HG02973 (cell line): ENCODE results near the gene CNTNAP5.

Experiments used
- ATAC-seq: cut with Tn5 transposase; IDR thresholded peaks from one replicate; pipeline ENCODE4 v1.9.1; 2021; ENCODE audit warnings: moderate library complexity; ENCODE audit not compliant: unreplicated experiment

CNTNAP5 gene

GRCh38 chr2:124875627-124876244 is 850.6 kb downstream of the CNTNAP5 start:
- no peak for ATAC-seq

GRCh38 chr2:124877141-124877577 is 852.1 kb downstream of the CNTNAP5 start:
- no peak for ATAC-seq

GRCh38 chr2:124879640-124880039 is 854.6 kb downstream of the CNTNAP5 start:
- ATAC-seq, result no peak

GRCh38 chr2:124880995-124881394 is 855.9 kb downstream of the CNTNAP5 start:
- no peak for ATAC-seq

GRCh38 chr2:124882423-124882822 is 857.3 kb downstream of the CNTNAP5 start:
- ATAC-seq, result no peak

- ATAC-seq, result no peak
Observed at GRCh38 chr2:124883595-124883994, 858.5 kb downstream of the CNTNAP5 start.

- no peak for ATAC-seq
Observed at GRCh38 chr2:124884315-124884714, 859.2 kb downstream of the CNTNAP5 start.

- no peak for ATAC-seq
Observed at GRCh38 chr2:124886216-124886615, 861.1 kb downstream of the CNTNAP5 start.

GRCh38 chr2:124887466-124887865 is 862.4 kb downstream of the CNTNAP5 start:
- ATAC-seq, result no peak

- no peak for ATAC-seq
Observed at GRCh38 chr2:124888431-124888830, 863.3 kb downstream of the CNTNAP5 start.

- ATAC-seq, result no peak
Observed at GRCh38 chr2:124894199-124894598, 869.1 kb downstream of the CNTNAP5 start.

GRCh38 chr2:124898827-124899226 is 873.7 kb downstream of the CNTNAP5 start:
- ATAC-seq, result no peak

GRCh38 chr2:124908411-124908810 is 883.3 kb downstream of the CNTNAP5 start:
- no peak for ATAC-seq

GRCh38 chr2:124911560-124911959 is 886.5 kb downstream of the CNTNAP5 start:
- ATAC-seq, result no peak

GRCh38 chr2:124913868-124914267 is 888.8 kb downstream of the CNTNAP5 start:
- no peak for ATAC-seq

GRCh38 chr2:124915567-124915966 is 890.5 kb downstream of the CNTNAP5 start:
- ATAC-seq, result no peak

- ATAC-seq, result no peak
Observed at GRCh38 chr2:124919296-124919695, 894.2 kb downstream of the CNTNAP5 start.

- no peak for ATAC-seq
Observed at GRCh38 chr2:124920448-124920847, 895.4 kb downstream of the CNTNAP5 start.

GRCh38 chr2:124921191-124921590 is 896.1 kb downstream of the CNTNAP5 start:
- no peak for ATAC-seq

- ATAC-seq, result no peak
Observed at GRCh38 chr2:124923097-124923496, 898.0 kb downstream of the CNTNAP5 start.

GRCh38 chr2:124933883-124934282 is 908.8 kb downstream of the CNTNAP5 start:
- ATAC-seq, result no peak

GRCh38 chr2:124953921-124954320 is 928.8 kb downstream of the CNTNAP5 start:
- ATAC-seq, result no peak

GRCh38 chr2:124959581-124959980 is 934.5 kb downstream of the CNTNAP5 start:
- ATAC-seq, result no peak
